Activated gamma-delta T cell treated with Interleukin-2 at 50 U/mL for 16 hours (primary cell): Measurements from ENCODE around the gene CLPX.
"Not testable (repeated sequence)": the region's sequence is repeated elsewhere in the genome, so short reads cannot be mapped to it uniquely, and the experiment has no call there.

ENCODE experiments used
- DNase-seq: peaks from one replicate; pipeline ENCODE4 v3.0.0-alpha.2; 2020

CLPX gene

DNA sequence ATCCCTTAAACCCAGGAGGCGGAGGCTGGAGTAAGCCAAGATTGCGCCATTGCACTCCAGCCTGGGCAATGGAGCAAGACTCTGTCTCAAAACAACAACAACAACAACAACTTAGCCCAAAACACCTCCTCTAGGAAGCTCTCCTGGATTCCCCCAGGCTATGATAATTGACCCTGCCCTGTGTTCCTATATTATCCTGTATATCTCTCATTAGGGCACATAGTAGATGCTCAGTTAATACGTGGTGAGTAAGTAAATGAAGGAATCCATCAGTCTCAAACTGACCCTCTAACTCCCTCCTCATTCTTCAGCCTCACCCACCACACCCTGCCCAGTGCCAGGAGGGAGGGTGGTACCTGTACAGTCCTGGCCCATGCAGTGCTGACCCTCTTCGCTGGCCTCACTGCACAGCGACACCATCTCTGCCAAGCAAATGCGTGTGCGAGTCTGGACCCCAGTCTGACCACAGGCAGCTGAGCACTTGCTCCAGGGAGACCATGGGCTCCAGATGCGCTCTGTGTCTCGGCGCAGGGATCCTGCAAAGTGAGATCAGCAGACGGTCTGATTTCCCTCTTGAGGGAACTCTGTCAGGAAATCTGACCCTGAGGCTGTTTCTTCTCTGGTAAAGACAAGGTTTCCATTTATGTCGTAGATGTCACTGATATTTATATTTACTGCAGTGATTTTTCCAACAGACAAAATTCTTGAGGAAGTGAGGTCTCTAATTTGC is 20.0 kb upstream of the CLPX start:
- no peak for DNase-seq

DNA sequence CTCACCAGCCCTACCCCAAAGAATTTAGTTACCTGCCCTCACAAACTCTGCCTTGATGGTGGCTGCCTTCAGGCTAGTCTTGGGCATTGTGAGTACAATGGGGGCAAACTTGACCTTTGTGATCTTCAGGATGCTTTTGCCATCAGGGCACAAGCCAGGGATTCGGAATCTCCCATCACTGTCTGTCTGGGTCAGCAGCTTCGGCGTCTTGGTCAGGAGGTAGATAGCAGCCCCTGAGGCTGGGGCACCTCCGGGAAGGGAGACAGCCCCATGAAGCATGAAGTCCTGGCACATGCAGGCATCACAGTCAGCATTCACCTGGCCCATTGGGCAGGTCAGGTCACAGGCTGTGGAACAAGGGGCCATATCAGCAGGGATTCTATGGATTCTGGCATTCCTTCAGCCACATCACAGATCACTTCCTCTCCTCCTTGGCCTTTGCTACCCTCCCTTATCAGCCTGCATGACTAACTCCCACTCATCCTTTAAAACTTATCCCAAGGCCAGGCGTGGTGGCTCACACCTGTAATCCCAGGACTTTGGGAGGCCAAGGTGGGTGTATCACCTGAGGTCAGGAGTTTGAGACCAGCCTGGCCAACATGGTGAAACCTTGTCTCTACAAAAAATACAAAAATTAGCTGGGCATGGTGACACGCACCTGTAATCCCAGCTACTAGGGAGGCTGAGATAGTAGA is 19.2 kb upstream of the CLPX start:
- no peak for DNase-seq

DNA sequence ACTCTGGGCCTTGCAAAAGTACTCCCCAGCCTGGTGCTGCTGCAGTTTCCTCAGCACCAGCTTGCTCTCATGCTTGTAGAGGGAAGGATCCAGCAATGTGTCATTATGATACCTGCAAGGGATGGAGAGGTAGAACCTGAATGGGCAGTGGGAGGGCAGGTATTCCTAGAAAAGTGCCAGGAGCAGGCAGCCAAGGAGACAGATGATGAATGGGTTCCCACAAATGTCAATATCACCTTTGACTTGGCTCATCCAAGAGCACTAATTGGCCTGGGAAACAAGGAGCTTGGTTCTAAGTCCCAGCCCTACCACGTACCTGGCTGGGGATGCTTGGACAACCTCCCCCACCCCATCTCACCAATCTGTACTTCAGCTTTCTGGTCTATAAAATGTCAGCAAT is 16.8 kb upstream of the CLPX start:
- DNase-seq = no peak

DNA sequence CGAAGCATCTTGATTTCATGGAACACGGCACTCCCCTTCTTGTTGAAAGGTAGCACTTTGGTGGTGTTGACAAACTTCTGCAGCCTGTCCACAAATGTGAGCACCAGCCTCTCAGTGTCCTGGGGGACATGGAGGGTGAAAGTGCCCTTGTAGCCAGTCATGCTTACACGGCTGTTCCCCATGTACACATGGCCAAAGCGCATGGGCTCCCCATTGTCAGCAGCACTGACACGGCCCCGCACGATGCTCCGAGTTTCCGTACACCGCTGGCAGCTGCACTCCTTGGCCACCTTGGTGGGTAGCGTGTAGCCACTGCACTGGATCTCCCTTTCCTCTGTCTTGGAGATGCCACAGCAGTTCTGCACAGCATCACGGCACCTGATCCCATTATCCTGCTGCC is 13.4 kb upstream of the CLPX start:
- no peak for DNase-seq

DNA sequence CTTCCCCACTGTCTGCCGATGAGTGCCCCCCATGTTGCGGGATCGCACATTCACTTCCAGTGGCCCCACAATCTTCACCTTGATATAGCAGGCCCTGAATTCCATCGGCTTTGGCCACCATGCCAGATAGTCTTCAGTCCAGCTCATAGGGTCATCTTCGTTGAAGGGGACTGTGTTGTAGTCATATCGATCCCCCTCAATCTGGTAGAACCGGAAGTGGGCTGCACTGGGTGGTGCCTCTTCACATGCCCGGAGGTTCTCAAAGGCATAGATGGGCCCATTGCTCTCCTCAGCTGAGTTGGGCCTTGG is 12.1 kb upstream of the CLPX start:
- DNase-seq = no peak

DNA sequence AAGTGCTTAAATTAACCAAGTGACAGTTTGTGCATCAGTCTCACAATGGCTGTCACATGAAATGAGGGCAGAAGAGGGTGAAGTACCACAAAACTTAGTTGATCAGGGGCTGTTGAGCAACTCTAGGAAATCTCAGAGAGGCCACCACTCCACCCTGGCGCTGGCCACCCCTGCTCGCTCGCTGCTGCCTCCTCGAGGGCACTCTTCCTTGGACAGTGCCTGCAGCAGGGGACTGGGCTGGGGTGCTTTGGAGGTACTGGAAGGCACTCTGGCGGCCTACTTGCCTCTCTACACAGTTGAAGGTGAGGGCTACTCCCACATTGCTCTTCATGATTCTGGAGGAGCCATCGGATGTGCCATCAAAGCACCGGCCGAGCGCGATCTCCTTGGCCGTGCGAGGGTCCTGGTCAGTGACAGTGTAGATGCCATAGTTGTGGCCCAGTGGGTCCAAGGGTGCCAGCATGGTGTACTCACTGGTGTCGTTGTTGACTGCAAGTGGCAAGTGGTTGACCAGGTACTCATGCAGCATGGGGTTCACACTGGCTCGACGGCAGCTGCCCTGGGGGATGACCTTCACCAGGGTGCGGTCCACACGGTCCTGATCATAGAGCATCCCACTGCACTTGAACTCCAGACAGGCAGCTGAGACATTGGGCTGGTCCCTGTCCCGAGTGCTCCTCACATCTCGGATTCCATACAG is 11.6 kb upstream of the CLPX start:
- DNase-seq = no peak

DNA sequence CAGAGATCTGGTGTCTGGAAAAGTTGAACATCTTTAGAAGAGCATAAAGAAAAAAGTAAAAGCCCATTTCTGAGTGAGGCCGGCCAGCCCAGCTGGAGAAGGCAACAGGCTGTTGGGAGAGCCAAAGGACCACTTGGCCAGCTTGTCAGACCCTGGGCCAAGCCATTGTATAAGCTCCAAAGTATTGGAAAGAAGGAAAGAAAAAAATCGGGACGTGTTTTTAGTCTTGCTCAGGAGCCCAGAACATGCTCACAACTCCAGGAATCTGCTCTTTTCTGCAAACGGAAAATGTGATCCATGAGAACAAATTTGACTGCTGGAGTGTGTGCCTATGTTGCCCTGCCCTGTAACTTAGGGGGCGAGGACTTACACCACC is 10.4 kb upstream of the CLPX start:
- no peak for DNase-seq

DNA sequence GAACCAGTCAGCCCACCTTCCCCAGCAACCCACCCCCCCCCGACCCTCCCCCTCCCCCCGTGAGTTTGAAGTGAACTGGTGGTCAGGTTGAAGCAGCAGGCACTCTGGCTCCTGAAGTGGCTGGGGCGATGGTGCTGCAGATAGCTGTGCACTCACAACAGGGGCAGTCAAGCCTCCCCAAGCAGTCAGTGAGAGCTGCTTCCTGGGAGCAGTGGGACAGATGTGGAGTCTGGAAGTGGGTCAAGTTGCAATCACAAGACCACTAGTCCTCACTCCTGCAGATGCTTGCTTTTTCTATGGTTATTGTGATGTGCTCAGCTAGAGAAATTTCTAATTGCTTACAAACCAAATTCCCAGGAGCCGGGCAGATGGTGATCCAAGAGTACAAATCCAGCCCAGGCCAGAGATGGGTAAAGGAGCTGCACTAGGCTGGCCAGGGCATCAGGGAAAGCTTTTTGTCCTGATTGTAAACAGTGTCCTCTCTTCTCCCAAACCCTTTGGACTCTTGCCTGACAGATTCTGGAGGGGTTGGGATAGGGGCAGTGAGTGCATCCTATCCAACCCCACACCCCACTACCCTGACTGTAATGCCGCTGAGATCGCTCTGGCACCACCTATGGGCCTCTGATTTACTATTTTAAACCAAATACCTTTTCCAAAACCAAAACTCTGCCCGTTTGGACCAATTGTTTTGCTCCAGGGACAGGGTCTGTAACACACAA is 9.8 kb upstream of the CLPX start:
- no peak for DNase-seq

DNA sequence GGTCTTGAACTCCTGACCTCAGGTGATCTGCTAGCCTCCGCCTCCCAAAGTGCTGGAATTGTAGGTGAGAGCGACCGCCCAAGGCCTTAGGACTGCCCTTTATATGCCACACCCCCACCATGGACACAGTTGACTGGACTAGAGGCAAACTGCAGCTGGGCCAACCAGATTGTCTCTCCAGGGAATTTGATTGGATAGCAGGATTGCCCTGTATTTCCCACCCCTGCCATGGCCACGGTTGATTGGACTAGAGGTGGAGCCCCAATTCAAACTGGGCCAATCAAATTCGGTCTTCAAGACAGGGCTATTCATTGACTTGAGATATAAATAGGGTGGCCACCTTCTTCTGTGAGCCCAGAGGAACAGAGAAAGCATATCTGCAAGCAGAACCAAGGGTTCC is 6.9 kb upstream of the CLPX start:
- DNase-seq = no peak

DNA sequence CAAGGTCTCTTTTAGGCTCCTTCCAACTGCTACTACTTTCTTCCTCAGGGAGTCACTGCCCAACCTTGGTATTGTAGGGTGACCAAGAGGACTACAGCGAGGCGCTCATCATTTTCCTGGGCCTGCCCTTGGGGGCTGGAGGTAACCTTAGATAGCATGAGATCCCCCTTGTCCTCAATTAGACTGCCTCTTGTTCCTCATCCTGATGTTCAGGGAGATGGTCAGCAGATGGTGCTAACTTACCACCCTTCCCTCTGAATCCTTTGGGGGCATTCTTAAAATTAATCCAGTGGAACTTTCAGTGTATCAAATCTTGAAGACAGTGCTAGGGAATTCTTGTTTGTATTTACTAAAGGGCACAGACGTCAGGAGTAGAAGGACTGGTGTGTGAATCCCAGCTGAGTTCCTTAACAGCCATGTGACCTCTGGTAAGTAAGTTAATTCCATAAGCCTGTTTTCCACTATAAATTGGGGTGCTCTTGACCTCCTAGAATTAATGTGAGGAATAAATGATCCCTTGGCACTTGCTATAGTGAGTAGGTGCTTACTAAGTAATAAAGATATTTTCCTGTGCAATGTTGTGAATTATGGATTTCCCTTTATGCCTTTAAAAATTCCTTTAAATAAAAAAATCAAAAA is 4.1 kb upstream of the CLPX start:
- no peak for DNase-seq

DNA sequence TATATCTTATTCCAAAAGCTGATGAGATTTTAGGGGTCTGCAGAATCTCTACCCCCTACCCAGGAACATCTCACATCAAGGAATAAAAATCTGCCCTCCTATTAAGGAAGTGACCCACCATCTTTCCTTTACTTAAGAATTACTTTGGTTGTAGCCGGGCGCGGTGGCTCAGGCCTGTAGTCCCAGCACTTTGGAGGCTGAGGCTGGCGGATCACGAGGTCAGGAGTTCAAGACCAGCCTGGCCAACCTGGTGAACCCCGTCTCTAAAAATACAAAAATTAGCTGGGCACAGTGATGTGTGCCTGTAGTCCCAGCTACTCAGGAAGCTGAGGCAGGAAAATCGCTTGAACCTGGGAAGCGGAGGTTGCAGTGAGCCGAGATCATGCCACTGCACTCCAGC is 3.3 kb upstream of the CLPX start:
- DNase-seq = not testable (repeated sequence)

DNA sequence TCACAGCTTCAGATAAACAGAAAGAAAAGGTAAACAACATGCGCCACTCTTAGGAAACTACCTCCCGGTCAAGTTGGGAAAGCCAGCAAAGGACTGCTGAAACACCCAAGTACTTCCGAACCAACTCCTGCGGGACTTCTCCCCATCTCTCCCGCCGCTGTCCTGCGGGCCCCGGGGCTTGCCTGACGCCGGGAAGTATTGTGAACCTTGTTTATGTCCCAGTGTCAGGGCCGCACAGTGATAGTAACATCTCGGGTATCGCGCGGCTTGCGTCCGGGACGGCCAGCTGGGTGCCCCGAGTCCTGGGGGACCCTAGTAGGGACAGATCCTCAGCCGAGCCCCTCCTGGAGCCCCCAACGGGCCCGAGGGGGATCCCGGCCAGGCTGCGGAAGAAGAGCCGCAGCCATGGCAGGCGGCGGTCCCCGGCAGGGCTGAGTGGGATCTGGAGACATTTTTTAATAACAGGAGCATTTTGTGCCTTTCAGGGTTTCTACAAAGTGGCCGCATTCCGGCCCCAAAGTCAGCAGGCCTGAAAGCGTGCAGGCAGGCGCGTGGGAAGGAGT is 756 bp downstream of the CLPX start:
- peak; percentile 24 for DNase-seq

DNA sequence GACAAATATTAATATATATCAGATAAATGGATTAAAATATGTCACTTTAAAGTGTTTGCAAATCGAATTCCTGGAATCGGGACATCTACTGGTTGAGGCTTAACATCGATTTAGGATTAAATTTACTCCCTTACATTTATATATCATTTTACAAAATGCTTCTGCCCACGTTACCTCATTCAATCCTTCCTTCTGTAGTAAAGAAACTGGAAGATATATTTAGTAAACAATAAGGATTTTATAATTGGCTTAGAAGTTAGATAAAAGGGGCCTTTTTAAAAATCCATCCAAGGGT is 1.3 kb downstream of the CLPX start:
- no peak for DNase-seq

DNA sequence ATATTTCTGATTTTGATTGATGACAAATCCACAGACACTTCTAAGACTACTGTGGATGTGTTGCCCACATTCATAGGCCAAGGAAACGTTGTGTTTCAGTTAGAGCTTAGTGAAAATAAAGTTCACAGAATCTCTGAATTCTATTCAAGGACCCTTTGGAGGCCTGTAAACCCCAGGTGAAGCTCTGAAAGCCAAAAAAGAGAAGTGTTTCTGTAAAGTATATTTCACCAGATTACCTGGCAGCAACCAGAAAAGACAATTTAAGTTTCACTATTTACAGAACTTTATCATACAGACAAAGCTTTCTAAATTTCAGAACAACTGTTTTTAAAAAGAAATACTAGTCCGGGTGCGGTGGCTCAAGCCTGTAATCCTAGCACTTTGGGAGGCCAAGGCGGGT is 2.6 kb downstream of the CLPX start:
- DNase-seq = no peak

DNA sequence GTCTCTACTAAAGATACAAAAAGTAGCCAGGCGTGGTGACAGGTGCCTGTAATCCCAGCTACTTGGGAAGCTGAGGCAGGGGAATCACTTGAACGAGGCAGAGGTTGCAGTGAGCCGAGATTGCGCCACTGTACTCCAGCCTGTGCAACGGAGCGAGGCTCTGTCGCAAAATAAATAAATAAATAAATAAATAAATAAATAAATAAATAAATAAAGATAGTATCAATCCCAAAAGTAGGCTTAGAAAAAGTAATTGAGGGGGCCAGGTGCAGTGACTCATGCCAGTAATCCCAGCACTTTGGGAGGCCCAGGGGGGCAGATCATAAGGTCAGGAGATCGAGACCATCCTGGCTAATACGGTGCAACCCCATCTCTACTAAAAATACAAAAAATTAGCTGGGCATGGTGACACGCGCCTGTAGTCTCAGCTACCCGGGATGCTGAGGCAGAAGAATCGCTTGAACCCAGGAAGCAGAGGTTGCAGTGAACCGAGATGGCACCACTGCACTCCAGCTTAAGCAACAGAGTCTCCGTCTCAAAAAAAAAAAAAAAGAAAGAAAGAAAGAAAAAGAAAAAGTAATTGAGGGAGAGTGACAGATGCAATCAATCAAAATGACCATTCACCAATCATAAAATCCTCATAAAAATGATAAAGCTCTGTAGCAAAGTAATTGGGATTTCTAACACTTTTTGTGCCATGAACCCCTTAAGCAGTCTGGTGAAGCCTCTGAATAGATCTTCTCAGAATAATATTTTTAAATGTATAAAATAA is 3.4 kb downstream of the CLPX start:
- not testable (repeated sequence) for DNase-seq

DNA sequence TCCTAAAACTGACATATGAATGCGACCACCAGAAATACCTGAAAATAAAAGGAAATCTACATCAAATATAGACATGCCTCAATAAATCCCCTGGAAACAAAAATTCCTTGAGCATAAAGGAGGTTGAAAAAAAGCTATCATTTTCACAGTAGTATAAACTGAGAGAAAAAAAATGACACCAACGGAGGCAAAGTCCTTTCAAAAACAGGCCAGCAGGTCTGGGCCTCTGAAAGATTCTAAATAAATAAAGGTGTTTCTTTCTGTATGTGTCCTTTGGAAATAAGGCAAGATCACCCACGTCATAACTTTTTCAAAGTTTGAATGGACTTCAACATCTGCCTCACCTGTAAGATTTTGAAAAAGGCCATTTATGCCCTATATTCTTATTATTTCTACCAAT is 5.0 kb downstream of the CLPX start:
- DNase-seq = no peak

DNA sequence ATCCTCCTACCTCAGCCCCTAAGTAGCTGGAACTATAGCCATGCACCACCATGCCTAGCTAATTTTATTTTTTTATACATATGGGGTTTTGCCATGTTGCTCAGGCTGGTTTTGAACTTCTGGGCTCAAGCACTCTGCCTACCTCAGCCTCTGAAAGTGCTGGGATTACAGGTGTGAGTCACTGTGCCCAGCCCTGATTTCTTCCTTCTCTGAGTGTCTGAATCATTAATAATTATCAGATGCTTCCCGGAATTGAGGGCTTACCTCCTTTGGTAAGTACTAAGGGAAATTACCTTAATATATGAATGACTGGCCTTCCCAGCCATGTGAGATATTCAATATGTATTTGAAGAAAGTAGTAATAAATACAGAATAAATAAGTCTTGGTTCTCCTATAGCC is 7.2 kb downstream of the CLPX start:
- no peak for DNase-seq

DNA sequence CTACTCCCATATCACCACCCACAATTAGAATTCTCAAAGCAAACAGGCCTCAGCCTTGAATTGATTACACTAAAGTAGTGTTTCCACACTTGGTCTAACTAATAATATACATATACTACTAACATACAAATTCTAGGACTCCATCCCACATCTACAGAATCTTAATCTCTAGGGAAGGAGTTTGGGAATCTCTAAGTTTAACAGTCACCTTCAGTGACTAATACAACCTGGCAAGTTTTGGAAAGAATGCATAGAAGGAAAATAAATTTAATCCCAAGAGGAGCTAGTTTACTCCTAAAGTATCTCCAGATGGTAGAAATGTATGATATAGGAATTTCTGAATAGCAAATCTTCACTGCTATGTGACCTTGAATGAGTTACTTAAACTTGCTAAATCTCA is 9.1 kb downstream of the CLPX start:
- DNase-seq = no peak

DNA sequence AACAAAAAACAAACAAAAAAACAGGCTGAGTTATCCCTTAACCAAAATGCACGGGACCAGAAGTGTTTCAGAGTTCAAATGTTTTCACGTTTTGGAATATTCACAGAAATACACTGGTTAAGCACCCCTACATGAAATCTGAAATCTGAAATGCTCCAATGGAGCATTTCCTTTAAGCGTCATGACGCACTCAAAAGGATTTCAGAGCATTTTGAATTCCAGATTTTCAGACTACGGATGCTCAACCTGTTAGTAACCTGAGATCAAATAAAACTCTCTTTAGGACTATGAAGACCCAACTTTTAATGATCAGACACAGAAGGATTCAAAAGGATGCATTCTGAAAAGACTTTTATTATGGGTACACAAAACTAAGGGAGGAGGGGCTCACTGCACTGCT is 9.6 kb downstream of the CLPX start:
- no peak for DNase-seq

DNA sequence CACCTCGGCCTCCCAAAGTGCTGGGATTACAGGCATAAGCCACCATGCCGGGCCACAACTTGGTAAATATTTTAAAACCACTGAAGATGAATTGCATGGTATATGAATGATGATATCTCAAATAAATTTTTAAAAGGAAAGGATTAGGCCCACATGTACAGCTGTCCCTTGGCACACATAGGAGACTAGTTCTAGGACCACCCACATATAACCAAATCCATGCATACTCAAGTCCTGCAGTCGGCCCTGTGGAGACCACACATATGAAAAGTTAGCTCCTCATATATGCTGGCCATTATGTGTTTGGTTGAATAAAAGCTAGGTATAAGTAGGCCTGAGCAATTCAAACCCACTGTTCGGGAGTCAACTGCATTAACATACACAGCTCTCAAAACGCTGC is 10.6 kb downstream of the CLPX start:
- no peak for DNase-seq

DNA sequence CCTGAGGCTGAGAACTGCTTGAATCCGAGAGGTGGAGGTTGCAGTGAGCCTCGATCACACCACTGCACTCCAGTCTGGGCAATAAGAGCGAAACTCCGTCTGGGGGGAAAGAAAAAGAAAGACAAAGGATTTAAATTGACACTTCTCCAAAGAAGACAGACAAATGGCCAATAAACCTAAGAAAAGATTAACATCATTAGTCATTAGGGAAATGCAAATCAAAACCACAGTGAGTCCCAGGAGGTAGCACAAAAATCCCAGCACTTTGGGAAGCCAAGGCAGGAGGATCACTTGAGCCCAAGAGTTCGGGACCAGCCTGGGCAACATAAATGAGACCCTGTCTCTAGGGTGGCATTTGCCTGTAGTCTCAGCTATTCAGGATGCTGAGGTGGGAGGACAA is 12.6 kb downstream of the CLPX start:
- no peak for DNase-seq

DNA sequence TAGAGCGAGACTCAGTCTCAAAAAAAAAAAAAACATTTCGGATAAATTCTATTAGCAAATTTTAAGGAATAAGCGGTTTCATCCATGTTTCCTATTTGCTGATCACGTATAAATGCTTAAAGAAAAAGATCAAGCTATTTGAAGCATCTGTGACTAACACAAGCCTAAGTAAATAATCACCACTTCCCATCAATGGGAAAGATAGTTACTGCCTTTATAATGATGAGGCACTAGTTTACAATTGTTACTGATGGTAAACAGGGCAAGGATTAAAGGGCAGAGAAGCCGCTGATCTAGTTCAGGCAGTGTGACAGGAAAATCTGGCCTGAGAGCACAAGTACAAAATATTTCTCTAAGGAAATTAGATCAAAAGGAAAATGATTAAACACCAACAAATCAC is 13.7 kb downstream of the CLPX start:
- DNase-seq = no peak

DNA sequence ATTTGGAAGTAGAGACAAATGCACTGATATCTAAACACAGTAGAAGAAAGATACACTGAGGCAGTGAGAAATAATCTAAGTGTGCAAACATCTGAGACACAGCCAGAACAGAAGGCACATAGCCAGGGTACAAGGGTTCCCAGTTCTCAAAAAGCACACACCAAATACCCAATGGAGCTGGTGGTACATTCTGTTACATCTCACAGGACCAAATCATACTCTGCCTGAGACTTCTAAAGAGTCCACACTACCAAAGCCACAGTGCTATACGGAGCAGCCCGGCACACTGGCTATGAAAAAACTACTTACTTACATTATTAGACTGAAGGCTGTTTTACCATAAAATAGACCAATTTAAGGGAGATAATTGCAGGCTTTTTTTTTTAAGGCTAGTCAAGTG is 19.3 kb downstream of the CLPX start:
- DNase-seq = no peak
